Adrenal gland (tissue), 5 donors: Measurements from ENCODE around the gene EPB42.

Experiments
- POLR2A ChIP-seq, 2 donors: fragments of 450-650 bp; IDR thresholded peaks; one replicate each; pipeline ENCODE4 v1.6.1; 2017; ENCODE audit warnings: antibody characterized with exemption in 2 of 2, mild to moderate bottlenecking in 2 of 2, moderate library complexity in 1 of 2
- TF ChIP-seq, protein P1 (sequence below), 6 experiments: fragments of 450-650 bp in 4 of 6; fragments of 200-600 bp in 2 of 6; sonication (generic) in 1 of 6; IDR thresholded peaks; 1 replicate in 5 of 6; 2 replicates in 1 of 6; pipeline versions ENCODE4 v1.5.1 to v1.8.0; 2016 to 2021; ENCODE audit warnings: antibody characterized with exemption in 6 of 6, mild to moderate bottlenecking in 2 of 6, moderate library complexity in 1 of 6
- donor health status: DM: no; HTN: no; CAD: no.

DNA sequence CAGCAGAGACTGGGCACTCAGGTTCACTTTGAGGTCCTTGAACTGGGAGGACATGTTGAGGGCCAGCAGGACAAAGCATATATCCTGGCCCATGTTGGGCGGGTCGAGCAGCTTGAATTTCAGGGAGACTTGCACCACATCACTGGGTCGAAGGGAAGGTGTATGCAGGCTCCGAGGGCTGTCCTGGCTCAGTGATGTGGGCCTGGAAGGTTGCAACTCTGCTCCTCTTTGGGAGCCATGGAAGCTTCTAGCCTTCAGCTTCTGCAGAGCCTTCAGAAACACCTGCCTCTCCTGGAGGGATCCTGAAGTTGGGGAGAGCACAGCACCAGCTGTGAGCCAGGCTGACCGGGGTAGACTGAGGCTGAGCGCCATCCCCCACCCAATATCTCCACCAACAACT, 14.7 kb upstream of the EPB42 start:
- TF ChIP-seq, protein P1, sequence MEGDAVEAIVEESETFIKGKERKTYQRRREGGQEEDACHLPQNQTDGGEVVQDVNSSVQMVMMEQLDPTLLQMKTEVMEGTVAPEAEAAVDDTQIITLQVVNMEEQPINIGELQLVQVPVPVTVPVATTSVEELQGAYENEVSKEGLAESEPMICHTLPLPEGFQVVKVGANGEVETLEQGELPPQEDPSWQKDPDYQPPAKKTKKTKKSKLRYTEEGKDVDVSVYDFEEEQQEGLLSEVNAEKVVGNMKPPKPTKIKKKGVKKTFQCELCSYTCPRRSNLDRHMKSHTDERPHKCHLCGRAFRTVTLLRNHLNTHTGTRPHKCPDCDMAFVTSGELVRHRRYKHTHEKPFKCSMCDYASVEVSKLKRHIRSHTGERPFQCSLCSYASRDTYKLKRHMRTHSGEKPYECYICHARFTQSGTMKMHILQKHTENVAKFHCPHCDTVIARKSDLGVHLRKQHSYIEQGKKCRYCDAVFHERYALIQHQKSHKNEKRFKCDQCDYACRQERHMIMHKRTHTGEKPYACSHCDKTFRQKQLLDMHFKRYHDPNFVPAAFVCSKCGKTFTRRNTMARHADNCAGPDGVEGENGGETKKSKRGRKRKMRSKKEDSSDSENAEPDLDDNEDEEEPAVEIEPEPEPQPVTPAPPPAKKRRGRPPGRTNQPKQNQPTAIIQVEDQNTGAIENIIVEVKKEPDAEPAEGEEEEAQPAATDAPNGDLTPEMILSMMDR (IDR thresholded peaks at IDR 0.05): no peak
- TF ChIP-seq POLR2A (IDR thresholded peaks at IDR 0.05): no peak
